HG02610 (cell line): ENCODE data around the gene IGFLR1.
"Not testable (repeated sequence)": the region's sequence is repeated elsewhere in the genome, so short reads cannot be mapped to it uniquely, and the experiment has no call there.

Experiments
- ATAC-seq: cut with Tn5 transposase; IDR thresholded peaks from one replicate; pipeline ENCODE4 v1.9.1; 2021; ENCODE audit warnings: mild to moderate bottlenecking, moderate library complexity; ENCODE audit not compliant: unreplicated experiment

Gene IGFLR1

DNA sequence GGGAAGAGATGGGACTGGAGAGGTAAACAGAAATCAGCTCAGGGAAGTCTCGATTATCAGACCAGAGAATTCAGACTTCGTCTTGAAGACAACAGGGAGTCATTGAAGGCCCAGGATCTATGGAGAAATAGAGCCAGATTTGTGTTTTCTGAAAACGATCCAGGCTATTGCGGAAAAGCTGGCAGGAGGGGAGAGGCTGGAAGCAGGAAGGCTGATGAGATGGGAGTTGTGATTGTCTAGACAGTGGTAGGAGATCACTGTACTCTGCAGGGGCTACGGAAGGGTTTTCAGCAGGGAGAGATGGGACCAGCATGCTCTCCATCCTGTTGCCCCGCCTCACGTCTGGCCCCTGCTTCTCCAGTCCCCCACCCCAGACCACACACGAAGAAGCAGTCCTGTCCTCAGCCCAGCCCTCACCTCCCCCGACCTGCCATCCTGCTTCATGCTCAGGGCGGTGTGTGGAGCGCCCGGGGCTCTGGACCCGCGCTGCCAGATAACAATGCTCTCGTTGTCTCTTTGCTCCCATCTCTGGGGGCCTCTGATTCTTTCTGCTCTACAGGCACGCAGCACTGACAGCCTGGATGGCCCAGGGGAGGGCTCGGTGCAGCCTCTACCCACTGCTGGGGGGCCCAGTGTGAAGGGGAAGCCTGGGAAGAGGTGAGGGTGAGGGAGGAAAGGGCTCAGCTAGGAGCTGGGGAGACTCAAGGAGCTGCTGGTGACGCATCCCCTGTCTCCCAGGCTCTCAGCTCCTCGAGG, 35.0 kb upstream of the IGFLR1 start:
- no peak for ATAC-seq

DNA sequence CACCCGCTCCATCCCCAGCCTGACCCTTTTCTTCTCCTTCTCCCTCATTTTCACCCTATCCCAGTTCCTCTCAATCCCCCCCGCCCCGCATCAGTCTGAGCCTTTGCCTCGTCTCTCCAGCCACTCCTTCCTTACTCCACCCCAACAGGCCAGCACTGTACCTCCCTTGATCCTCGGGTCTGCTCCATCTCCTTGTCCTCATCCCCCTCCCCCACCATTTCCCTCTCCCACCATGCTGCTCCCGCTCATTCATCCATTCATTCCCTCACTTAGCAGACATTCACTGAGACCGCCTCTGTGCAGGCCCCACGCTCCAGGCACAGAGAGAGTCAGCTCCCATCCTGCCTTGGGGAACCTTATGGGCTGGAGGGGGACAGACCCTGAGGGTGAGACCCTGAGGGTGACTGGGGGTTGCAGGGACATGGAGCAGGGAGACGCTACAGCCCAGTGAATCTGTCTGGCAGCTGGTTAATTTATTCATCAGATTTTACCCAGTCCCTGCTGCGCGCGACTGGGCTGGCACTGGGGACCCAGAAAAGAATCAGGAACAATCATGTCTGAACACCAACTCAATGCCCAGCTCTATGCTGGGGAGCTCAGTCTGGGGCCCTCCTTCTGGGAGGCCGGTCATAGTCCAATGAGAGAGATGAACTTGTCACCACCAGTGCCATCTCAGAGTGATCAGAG, 34.0 kb upstream of the IGFLR1 start:
- no peak for ATAC-seq

DNA sequence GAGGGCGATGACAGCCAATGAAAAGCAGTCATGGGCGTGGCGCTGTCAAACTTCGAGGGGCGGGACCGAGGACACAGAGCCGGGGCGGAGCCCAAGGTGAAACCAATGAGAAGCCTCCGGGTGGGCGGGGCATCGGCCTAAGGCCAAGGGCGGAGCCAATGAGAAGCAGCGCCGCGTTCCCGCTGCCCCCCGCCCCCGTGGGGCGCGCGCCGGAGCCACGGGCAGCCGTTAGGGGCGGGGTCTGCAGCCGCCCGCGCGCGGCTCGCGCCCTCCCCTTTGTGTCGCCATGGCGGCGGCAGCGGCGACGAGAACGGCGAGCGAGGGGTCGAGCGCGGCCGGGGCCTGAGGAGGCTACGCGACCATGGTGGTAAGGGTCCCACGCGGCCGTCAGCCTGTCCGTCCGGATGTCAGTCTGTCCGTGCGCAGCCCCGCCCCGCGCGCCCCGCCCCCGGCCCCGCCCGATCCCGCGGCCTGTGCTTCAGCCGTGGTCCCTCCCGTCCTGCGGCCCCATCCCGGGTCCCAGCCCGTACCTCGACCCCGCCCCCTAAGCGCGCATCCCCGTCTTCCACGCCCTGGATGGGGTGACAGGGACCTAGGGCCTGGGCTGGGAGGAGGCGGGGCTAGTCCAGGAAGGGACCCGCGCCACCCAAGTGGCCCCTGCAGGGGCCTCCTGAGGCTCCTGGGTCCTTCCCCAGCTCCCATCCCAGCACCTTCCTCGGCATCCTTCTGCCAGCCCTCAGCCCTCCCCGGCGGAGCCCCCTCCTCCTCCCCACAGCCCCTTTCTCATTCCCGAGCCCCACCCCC, 33.2 kb upstream of the IGFLR1 start, which contains the start of gene ARHGAP33:
ARHGAP33 (plus strand) TSS at position 267 of the 804 bp plus-strand sequence; CDS start at position 362, 95 bp downstream.
- ATAC-seq, result peak; percentile 96

DNA sequence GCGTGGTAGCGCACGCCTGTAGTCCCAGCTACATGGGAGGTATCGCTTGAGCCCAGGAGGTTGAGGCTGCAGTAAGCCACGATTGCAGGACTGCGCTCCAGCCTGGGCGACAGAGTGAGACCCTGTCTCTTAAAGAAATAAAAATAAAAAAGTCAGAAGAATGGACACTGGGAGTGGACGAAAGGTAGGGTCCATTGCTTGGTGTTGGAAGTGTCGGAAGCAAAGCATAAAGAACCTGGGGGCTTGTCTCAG, 32.7 kb upstream of the IGFLR1 start:
- ATAC-seq, result no peak

DNA sequence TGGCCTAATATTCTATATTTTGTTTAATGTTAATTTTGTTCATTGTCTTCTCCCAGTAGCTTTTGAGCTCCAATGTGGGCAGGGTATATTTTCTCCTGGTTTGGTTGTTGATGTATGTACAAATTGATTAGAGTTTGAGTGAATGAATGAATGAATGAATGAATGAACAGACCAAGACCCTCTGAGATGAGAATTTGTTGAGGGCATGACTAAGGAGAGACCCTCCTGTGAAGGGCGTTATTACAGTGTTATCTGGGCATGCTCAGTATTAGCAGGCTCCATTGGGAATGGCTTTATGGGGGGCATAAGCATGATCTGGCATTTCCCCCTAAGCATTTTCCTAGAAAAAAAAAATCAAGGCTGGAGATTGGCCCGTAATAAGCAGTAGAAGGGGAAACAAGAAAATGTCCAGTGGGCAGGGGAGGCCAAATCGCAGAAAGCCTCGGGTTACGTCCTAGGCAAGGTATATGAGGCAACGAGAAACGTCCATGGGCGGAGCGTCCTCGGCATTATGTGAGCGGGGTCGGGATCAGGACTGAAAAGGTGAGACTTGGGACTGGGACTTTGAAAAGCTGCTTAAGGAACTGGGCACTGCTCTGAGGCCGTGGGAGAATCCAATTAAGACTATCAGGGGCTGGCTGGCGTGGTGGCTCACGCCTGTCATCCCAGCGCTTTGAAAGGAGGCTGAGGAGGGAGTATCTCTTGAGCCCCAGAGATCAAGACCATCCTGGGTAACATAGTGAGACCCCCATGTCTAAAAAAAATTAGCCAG, 32.2 kb upstream of the IGFLR1 start:
- ATAC-seq, result no peak

DNA sequence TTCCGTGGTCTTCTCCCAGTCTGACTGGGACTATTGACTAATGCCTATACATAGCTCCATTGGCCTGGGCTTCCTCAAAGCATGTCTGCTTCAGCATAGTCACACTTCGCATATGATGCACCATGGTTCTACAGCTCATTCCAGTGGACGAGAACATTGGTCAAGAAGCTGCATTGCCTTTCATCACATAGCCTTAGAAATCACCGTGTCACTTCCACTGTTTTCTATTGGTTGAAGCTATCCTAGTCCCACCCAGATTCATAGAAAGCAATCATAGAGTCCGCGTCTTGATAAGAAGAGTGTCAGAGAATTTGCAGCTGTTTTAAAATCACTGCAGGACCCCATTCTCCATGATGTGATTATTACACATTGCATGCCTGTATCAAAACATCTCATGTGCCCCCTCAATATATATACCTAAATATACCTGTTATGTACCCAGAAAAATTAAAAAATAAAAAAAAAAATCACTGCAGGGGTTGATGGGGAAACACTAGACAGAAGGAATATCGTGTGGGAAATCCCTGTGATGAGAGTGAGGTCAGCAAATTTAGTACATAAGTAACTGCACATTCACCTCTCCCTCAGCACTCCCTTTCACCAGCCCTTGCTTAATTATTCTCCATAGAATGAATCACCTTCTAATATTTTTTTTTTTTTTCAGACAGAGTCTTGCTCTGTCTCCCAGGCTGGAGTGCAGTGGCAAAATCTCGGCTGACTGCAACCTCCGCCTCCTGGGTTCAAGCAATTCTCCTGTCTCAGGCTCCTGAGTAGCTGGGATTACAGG, 31.0 kb upstream of the IGFLR1 start:
- no peak for ATAC-seq

DNA sequence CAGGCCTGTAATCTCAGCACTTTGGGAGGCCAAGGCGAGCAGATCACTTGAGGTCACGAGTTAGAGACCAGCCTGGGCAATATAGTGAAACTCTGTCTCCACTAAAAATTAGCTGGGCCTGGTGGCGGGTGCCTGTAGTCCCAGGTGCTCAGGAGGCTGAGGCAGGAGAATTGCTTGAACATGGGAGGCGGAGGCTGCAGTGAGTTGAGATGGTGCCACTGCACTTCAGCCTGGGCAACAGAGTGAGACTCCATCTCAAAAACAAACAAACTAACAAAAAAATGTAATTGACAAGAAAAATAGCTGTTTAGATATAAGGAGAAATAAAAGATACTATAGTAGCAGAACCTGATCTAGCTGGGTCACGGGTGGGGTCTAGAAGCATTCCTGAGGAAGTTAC, 30.1 kb upstream of the IGFLR1 start:
- ATAC-seq, result not testable (repeated sequence)

DNA sequence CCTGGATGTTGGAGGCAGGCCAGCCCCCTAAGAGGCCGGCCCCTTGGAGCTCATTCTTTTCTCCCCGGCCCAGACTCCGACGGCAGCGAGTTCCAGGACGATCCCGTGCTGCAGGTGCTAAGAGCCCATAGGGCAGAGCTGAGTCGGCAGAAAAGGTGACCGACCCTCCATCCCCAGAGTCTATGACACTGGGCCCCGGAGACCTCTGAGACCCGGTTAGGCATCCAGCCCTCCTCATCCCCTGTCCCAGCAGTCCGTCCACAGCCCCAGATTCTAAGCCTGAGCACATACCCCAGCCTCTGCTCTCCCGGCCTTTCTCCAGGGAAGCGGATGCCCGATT, 25.8 kb upstream of the IGFLR1 start:
- no peak for ATAC-seq

DNA sequence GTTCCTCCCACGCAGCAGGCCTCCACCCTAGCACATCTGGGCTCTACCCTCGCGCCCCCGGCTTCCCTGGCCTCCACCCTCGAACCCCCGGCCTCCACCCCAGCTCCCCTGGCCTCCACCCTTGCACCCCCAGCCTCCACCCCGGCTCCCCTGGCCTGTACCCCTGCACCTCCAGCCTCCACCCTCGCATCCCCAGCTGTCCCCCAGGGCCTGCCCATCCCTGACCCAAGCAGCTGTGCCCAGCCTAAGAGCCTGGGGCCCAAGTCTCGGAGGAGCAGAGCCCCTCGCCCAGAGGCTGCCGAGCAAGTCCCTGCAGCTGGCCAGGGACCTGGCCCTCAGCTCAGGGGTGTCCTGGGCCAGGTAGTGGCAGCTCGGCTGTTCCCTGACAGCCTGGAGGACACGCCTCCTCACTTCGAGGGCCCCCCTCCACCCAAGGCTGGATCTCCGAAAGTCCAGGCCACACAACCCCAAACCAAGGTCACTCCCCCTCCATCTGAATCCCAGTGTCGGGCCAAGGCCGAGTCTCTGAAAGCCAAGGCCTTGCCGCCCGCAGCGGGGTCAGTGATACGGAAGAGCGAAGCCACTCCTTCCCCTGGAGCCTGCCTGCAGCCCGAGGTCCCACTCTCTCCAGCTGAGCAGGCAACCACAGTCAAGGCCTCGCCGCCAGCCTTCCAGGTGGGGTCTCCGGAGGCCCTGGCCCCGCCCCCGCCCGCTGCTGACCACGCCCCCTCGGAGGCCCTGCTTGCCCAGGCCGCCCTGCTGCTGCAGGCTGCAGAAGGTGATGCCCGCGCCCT, 25.2 kb upstream of the IGFLR1 start:
- ATAC-seq, result no peak

DNA sequence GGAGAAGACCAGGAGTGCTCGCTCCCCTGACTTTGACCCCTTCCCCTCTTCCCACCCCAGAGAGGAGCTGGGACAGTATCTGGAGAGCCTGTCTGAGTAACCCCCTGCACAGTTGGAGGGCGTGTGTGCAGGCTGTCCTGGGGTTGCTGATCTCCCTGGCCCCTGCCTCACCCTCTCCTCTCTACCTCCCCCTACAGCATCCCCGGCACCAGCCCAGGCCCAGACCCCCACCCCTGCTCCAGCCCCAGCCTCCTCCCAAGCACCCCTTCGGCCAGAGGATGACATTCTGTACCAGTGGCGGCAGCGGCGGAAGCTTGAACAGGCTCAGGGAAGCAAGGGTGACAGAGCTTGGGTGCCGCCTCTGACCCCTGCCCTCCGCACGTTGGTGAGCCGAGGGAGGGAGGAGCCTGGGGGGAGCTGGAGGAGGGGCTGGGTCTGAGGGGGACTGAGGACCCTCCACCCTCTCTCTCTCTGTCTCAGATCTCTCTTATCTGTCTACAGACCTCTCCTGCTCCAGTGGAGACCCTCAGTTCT, 24.4 kb upstream of the IGFLR1 start:
- no peak for ATAC-seq

DNA sequence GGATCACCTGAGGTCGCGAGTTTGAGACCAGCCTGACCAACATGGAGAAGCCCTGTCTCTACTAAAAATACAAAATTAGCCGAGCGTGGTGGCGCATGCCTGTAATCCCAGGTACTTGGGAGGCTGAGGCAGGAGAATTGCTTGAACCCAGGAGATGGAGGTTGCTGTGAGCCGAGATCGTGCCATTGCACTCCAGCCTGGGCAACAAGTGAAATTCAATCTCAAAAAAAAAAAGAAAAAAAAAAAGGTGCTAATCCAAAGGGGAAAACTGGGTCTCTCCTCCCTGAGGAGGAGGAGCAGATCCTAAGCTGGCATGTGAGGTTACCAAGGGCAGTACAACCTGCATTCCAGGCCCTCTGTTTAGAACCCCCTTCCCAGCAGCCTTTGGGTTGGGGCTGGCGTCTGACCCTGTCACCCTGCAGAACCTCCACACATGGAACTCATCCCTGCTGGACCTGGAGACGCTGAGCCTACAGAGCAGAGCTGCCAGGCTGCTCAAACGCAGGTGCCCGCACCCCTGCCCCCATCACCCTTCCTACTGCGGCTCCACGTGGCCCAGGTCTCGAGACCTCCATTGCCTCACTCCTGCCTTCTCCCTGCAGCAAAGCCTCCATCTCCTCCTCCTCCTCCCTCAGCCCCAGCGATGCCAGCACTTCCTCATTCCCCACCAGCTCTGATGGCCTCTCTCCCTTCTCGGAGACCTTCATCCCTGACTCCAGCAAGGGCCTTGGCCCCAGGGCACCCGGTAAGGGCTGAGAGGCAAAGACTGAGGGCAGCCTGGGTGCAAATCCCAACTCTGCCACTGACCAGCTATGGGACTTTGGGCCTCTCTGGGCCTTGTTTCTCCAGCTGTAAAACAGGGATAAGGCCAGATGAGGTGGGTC, 22.4 kb upstream of the IGFLR1 start:
- no peak for ATAC-seq

DNA sequence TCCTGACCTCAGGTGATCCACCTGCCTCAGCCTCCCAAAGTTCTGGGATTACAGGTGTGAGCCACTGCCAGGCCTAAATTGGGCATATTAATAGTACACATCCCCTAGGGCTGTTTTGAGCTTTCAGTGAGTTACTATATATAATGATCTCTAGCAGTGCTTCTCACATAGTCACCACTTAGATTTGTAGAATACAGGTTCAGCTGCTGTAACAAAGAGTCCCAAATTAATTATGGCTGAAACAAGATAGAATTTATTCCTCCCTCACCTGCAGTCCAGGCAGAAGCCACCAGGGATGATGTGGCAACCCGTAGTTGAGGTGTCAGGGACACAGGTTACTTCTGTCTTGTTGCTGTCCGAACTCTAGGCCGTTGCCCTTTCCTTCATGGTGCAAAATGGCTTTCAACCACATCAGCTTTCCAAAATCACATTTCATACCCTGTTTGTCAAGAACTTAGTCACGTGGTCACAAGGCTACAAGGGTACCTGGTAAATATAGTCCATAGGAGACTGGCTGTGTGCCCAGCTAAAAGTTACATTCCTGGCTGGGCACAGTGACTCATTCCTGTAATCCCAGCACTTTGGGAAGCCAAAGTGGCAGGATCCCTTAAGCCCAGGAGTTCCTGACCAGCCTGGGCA, 18.6 kb upstream of the IGFLR1 start:
- ATAC-seq, result no peak

DNA sequence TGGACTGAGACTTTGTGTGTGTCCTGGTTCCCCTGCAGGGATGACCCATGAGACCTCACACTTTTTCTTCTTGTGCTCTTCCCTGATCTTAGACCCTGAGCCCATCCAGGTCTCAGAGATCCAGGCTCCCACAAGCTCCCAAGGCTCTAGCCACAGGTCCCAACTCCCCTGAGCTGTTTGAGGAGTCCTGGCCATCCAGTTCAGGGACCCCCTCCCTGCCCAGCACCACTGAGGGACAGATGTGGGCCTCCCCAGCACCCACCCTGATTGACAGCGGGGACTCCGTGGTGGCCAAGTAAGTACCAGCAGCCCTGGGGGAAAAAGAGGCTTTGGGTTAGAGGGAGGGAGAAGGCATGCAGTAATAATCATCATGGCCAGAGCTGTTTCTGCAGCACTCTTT, 17.4 kb upstream of the IGFLR1 start:
- ATAC-seq, result no peak

DNA sequence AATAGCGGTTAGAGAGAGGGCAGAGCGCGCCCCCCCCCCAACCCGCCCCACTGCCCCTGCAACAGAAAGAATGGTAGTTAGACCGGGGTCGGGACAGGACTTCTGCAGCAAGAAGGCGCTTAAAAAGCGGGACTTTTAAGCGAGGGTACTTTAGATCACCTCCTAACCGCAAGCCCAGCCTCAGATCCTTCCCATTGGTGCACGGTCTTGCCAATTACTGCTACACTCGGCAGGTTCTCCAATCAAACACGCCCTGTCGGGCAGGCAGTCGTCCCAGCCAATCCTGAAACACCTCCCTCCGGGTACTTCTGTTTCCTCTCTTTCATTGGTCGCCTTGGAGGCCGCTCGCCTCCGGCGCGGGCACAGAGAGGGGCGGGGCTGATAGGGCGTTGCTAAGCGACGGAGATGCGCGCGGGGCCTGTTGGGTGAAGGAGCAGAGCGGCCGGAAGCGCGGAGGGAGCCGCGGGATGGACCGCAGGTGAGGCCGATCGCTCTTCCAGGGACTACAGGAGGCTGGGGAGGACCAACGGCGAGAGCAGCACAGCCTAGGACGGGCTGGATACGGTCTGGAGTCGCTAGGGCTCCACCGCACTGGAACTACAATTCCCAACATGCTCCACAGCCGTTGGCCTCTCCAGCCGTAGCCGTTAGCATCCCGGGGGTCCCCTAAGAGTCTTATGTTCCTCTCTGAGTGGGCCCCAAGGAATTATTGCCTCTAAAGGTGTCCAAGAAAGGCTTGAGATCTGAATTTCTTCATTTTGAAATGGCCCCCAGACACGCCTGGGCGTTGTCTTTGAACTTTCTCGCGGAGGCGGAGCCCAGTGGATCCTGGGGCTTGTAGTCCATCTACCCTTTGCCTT, 15.7 kb upstream of the IGFLR1 start, which contains the start of gene PROSER3:
PROSER3 (plus strand) TSS at position 428 of the 860 bp plus-strand sequence; CDS start at position 468, 40 bp downstream.
- ATAC-seq, result peak; percentile 96

DNA sequence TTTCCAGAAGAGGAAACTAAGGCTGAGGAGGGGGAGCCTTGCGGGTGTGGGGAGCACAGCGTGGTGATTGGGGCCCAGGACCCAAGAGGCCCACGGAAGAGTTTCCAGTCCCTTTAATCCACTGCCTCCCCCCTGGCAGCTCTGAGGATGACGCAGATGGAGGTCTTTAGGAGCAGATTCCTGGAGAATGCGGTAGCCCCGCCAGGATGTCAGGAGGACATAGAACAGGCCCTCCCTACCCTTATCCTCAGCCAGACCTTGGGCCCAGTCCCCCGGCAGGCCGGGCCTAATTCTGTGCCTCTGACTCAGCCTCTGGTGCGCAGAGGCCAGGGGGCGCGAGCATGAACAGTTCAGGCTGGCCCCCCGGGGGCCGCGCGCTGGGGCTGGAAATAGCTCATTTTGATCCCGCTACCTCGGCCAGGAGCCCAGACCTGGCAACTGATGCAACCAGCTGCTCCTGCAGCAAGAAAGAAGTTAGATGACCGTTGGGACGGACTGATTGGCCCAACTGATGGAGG, 15.0 kb upstream of the IGFLR1 start:
- no peak for ATAC-seq

DNA sequence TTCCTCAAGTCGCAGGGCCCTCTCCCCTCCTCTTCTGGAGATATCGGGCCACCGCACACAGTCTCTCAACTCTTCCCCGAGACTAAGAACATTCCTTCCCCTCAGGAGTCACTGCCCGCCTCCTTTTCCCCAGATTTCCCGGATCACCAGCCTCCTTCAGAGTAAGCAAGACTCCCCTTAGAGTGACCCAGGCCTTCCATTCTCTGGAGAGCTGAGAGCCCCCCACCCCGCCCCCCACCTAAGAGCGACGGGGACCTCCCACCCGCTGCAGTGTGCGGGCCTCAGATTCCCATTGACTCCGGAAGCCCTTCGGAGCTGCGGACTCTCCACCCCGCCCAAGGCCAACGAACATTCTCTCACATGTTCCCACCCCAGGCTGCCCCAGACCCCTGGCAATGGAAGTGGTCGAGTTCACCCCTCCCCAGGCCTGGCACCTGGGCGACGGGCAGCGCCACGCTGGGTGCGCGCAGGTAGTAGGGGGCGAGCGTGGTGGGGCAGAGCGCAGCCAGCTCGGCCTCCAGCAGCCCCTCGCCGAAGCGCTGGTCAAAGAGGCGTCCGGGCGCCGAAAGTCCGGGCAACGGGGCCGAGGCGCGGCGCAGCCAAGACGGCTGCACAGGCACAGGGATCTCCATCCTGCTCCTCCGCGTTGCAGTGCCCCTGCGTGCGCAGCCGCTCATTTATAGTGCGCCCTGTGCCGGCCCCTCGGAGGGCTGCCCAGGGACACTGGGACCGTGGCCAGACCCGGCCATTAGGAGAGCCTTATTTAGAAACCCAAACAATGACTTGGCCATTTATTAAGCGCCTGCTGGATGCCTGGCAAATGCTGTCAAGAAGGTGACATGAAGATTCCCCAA, 14.4 kb upstream of the IGFLR1 start, which contains the start of gene HSPB6:
HSPB6 (minus strand) TSS at position 653 of the 854 bp plus-strand sequence; CDS start at position 632, 21 bp downstream.
- ATAC-seq, result no peak
